ENCODE data around the gene ADO.

ADO gene

GRCh38 chr10:62806251-62806650 lies 1.7 kb downstream of the ADO start:
- H3K36me3 Mint-ChIP-seq (ENCODE audit: low read depth), result peaks cover 43% of the 10 kb centered on the region
- H3K4me1 Mint-ChIP-seq (ENCODE audit: low read depth), result peaks cover 61% of the 10 kb centered on the region
- no peaks in the 10 kb centered on the region for H3K27me3 Mint-ChIP-seq
- H3K4me3 Mint-ChIP-seq, result peak overlapping the region; percentile 83
- peak overlapping the region; percentile 6 for H3K27ac Mint-ChIP-seq
- no peaks in the 10 kb centered on the region for H3K9me3 Mint-ChIP-seq

DNA sequence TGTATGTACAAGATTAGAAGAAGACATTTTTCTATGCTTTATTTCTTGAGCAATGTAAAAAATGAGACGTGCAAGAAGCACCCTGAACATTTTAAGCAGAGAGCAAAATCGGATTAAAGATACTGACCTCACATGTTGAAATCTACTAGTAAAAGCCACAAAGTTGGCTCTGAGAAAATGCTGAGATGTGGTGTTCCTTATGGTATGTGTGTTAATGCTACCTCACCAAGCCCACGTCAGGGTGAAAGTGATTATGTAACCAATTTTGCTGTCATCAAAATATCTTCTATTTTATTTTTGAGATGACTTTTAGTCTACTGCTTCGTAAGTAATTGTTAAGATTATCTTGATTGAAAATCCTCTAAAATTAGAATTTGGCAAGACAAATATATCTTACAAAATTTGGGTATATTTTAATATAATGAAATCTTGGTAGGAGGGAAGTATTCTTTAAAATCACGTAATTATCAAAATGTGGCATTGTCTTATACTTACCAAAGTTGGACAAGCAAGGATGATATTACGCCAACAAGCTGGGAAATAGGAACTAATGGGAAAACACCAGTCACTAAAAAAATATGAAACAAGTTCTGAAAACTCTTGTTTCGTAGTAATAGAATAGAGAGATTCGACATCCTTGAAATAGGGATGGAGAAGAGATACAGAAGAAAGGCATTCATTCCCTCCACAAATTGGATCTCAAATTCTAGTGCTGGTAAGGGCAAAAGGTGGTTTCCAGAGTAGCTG lies 5.8 kb downstream of the ADO start:
- H3K36me3 Mint-ChIP-seq (ENCODE audit: low read depth), result peaks cover 80% of the 10 kb centered on the region
- no peaks in the 10 kb centered on the region for H3K9me3 Mint-ChIP-seq
- H3K27me3 Mint-ChIP-seq, result no peaks in the 10 kb centered on the region
- H3K4me1 Mint-ChIP-seq (ENCODE audit: low read depth), result peaks cover 83% of the 10 kb centered on the region
- peak overlapping the region; percentile 93 for H3K4me3 Mint-ChIP-seq
- H3K27ac Mint-ChIP-seq, result peak overlapping the region; percentile 92

DNA sequence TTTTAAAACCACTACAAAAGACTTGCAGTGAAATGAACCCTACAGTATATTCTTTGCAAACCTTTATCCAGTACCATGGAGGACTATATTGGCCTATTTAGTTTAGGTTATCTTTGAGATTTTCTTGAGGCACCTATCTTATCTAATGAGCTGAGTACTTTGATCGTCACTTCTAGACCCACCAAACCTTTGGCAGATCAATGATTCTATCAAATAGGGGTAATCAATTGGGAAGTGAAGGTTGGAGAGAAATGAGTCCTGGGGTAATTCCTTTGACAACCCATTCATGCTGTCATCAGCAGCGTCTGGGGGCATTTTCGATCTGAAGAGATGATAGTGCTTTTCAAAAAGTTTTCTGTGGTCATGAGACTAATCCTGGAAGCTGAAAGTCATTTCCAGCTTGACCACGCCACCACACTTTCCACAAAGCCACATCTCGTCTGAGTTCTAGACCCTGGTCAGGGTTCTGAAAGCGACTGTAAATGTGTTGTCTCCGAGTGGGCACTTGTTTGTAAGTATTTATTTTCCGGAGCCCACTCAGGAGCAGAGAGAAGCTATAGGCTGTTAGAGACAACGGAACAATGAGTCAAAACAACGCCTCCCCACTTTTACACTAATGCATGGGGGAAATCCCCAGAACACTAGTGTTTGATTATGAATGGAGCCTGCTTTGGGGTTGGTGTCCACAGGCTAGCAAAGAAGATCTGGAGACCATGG lies 6.8 kb downstream of the ADO start:
- peak overlapping the region; percentile 92 for H3K27ac Mint-ChIP-seq
- H3K4me3 Mint-ChIP-seq, result peak overlapping the region; percentile 93

GRCh38 chr10:62812672-62813439 lies 8.3 kb downstream of the ADO start:
- H3K9me3 Mint-ChIP-seq, result no peaks in the 10 kb centered on the region
- peak overlapping the region; percentile 93 for H3K4me3 Mint-ChIP-seq
- H3K36me3 Mint-ChIP-seq (ENCODE audit: low read depth), result peaks cover 69% of the 10 kb centered on the region
- H3K27me3 Mint-ChIP-seq, result no peaks in the 10 kb centered on the region
- peak overlapping the region; percentile 92 for H3K27ac Mint-ChIP-seq
- H3K4me1 Mint-ChIP-seq (ENCODE audit: low read depth), result peaks cover 72% of the 10 kb centered on the region

More for the DNA sequence above, 6.8 kb downstream of the ADO start:
- Mint-ChIP-seq H3K36me3 (ENCODE audit: low read depth) (peaks cover 84% of the 10 kb centered on the region), H3K4me1 (ENCODE audit: low read depth) (peaks cover 79% of the 10 kb centered on the region), H3K27me3 (no peaks in the 10 kb centered on the region), H3K9me3 (no peaks in the 10 kb centered on the region)

GRCh38 chr10:62813453-62813852 lies 8.9 kb downstream of the ADO start:
- Mint-ChIP-seq H3K9me3 (no peaks in the 10 kb centered on the region), H3K4me1 (ENCODE audit: low read depth) (peaks cover 71% of the 10 kb centered on the region), H3K4me3 (peak overlapping the region; percentile 93), H3K27ac (peak overlapping the region; percentile 99), H3K36me3 (ENCODE audit: low read depth) (peaks cover 63% of the 10 kb centered on the region), H3K27me3 (no peaks in the 10 kb centered on the region)

DNA sequence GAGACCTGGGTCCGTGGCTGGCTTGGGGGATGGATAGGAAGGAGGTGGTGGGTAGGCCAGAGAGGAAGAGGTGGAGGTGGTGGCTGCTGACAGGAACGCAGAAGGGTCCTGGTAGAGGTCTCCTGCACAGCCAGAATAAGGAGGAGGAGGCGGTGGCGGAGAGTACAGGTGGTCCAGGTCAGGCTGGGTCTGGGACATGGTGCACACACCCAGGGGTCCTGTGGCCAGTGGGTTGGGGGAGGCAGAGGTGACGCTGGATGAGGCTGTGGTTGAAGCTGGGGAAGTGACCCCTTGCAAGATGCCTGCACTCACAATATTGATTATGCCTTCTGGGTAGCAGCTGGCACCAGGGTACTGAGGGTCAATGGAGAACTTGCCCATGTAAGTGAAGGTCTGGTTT lies 9.5 kb downstream of the ADO start:
- H3K27ac Mint-ChIP-seq, result peak overlapping the region; percentile 99
- no peaks in the 10 kb centered on the region for H3K27me3 Mint-ChIP-seq

DNA sequence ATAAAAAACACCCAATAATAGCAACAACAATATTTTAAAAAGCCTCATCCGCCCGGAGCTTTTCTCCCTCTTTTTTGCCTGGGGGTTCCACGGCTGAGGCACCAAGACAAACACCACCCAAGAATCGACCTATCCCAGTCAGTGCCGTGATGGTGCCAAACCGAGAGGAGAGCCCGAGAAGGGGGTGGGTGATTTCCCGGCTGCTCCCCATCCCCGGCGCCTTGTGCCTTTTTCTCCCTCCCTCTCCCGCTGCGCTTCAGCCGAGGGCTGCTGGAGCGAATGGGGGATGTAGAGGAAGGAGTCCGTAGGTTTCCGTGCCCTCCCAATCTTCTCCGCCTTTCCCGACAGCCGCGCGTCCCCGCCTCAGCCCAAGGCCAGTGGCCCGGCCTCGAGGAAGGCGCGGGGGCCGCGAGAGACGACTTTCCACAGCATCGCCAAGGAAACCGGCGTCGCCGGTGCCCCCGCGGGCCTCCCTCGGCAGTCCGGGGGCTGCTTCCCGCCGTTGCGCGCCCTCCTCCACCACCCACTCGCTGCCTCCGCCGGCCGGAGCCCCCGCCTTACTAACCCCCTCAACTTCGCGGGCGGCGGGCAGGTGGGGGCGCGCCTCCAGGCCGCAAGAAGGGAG lies 10.3 kb downstream of the ADO start:
- no peaks in the 10 kb centered on the region for H3K9me3 Mint-ChIP-seq
- H3K36me3 Mint-ChIP-seq (ENCODE audit: low read depth), result peaks cover 57% of the 10 kb centered on the region
- peaks cover 5% of the 10 kb centered on the region for H3K27me3 Mint-ChIP-seq
- peak overlapping the region; percentile 99 for H3K27ac Mint-ChIP-seq
- peak overlapping the region; percentile 93 for H3K4me3 Mint-ChIP-seq
- H3K4me1 Mint-ChIP-seq (ENCODE audit: low read depth), result peaks cover 69% of the 10 kb centered on the region

More for the DNA sequence above, 9.5 kb downstream of the ADO start:
- Mint-ChIP-seq H3K4me3 (peak overlapping the region; percentile 93), H3K36me3 (ENCODE audit: low read depth) (peaks cover 57% of the 10 kb centered on the region), H3K4me1 (ENCODE audit: low read depth) (peaks cover 67% of the 10 kb centered on the region), H3K9me3 (no peaks in the 10 kb centered on the region)

DNA sequence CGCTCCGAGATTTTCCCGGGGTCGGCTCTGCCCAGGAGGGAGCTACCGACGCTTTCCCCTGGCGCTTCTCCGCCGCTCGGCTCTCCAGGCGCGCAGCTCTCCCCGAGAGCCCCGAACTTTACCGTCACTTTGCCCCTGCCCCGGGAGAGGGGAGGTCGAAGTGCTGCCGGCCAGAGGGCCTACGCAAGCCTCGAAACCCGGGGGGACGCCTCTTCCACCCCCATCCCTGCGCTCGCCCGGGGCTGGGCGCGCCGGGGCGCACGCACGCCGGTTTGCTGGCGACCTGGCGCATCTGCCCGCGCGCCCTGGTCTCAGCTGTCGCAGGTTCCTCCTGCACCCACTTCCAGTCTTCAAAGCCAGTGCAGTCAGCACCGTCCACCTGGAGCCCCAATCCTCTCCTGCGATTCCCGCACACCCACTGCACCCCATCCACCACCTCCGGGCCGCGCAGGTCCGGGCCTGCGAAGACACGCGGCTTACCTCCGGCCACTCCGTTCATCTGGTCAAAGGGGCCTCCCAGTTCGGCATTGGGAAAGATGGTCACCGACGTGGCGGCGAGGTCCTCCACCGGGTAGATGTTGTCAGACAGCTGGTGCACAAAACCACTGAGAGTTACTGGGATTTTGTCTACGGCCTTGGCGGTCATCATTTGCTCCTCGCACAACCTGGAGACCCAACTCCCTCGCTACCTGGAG lies 11.0 kb downstream of the ADO start:
- peaks cover 50% of the 10 kb centered on the region for H3K36me3 Mint-ChIP-seq (ENCODE audit: low read depth)
- peak overlapping the region; percentile 99 for H3K27ac Mint-ChIP-seq
- no peaks in the 10 kb centered on the region for H3K9me3 Mint-ChIP-seq
- peaks cover 12% of the 10 kb centered on the region for H3K27me3 Mint-ChIP-seq
- peaks cover 63% of the 10 kb centered on the region for H3K4me1 Mint-ChIP-seq (ENCODE audit: low read depth)
- H3K4me3 Mint-ChIP-seq, result peak overlapping the region; percentile 93

DNA sequence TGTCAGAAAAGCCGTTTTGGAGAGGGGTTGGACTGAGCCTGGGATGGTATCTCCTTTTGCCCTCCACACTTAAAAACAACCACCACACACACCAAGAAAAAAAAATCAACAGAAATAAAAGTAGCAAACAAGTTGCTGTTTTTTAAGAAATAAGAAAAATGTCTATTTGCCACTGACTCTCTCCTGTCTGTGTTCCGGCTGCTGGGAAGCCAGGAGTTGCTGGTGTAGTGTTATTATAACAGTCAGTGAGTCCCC lies 11.5 kb downstream of the ADO start:
- H3K9me3 Mint-ChIP-seq, result no peaks in the 10 kb centered on the region
- peaks cover 58% of the 10 kb centered on the region for H3K4me1 Mint-ChIP-seq (ENCODE audit: low read depth)
- peak overlapping the region; percentile 93 for H3K4me3 Mint-ChIP-seq
- H3K27ac Mint-ChIP-seq, result peak overlapping the region; percentile 99
- H3K36me3 Mint-ChIP-seq (ENCODE audit: low read depth), result peaks cover 46% of the 10 kb centered on the region
- peaks cover 16% of the 10 kb centered on the region for H3K27me3 Mint-ChIP-seq

GRCh38 chr10:62816331-62817120 lies 12.0 kb downstream of the ADO start, which contains the start of gene EGR2:
TSS of gene EGR2 (minus strand) at chr10:62816366. CDS start at chr10:62816029, 337 bp downstream.
- Mint-ChIP-seq H3K4me3 (peak within 1 kb of the TSS; percentile 93), H3K9me3 (no peaks in the 10 kb centered on the region), H3K4me1 (ENCODE audit: low read depth) (peaks cover 53% of the 10 kb centered on the region), H3K27ac (peak within 1 kb of the TSS; percentile 99), H3K36me3 (ENCODE audit: low read depth) (peaks cover 42% of the 10 kb centered on the region), H3K27me3 (peaks cover 21% of the 10 kb centered on the region)

DNA sequence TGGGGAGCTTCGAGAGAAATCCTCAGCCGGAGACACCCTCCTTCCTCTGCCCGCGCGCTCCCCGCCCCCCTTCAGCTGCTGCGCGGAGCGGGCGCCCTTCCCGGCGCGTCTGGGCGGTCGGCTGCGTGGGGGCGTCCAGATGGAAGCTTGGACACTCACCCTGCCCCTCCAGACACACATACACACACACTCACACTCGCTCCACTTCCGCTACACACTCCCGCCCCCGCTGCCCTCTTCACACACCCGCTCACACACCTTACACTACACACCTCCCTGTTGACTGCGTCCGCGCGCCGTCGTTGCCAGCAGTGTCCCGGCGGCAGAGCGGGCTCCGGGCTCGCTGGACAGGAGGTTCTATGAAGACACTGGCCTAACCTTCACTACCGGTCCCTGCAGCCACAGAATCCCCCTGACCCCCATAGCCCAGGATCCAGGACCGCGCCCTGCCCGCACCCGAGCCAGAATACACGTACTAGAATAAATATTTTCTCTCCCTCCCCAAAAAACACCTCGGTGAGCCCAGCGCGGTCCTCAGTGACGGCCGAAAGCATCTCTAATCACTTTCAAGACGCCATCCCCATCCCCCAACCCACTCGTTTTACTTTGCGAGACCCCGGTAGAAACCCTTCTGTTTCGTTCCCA lies 12.7 kb downstream of the ADO start:
- H3K9me3 Mint-ChIP-seq, result no peaks in the 10 kb centered on the region
- peak overlapping the region; percentile 99 for H3K27ac Mint-ChIP-seq
- H3K36me3 Mint-ChIP-seq (ENCODE audit: low read depth), result peaks cover 35% of the 10 kb centered on the region
- peak overlapping the region; percentile 93 for H3K4me3 Mint-ChIP-seq
- peaks cover 21% of the 10 kb centered on the region for H3K27me3 Mint-ChIP-seq
- H3K4me1 Mint-ChIP-seq (ENCODE audit: low read depth), result peaks cover 46% of the 10 kb centered on the region

GRCh38 chr10:62817766-62818425 lies 13.4 kb downstream of the ADO start:
- H3K4me3 Mint-ChIP-seq, result peak overlapping the region; percentile 93
- H3K4me1 Mint-ChIP-seq (ENCODE audit: low read depth), result peaks cover 39% of the 10 kb centered on the region
- H3K27ac Mint-ChIP-seq, result peak overlapping the region; percentile 99
- peaks cover 29% of the 10 kb centered on the region for H3K36me3 Mint-ChIP-seq (ENCODE audit: low read depth)
- peaks cover 24% of the 10 kb centered on the region for H3K27me3 Mint-ChIP-seq
- no peaks in the 10 kb centered on the region for H3K9me3 Mint-ChIP-seq
